Neuronal stem cell (in vitro differentiated cells): ENCODE measurements around the gene FAM228B.
A peak's percentile ranks its signal among the peaks of the same experiment; 100 is the strongest.
"Not testable (repeated sequence)": the region's sequence is repeated elsewhere in the genome, so short reads cannot be mapped to it uniquely, and the experiment has no call there.

Experiments
- DNase-seq: peaks from one replicate; pipeline ENCODE4 v3.0.0-alpha.2; 2013; ENCODE audit warnings: low spot score
- H2AFZ ChIP-seq: one replicate; pipeline ENCODE4 v1.6.1; 2013; ENCODE audit warnings: mild to moderate bottlenecking, low read length, inconsistent platforms
- H2AK5ac ChIP-seq: 2 replicates; pipeline ENCODE4 v1.6.1; 2013; ENCODE audit warnings: low read depth, mild to moderate bottlenecking, inconsistent platforms, low read length, moderate library complexity, mixed read lengths
- H2BK120ac ChIP-seq: 2 replicates; pipeline ENCODE4 v1.6.1; 2013; ENCODE audit warnings: low read depth, mild to moderate bottlenecking, inconsistent platforms, low read length, moderate library complexity, mixed read lengths
- H2BK12ac ChIP-seq: one replicate; pipeline ENCODE4 v1.6.1; 2013; ENCODE audit warnings: low read length, inconsistent platforms
- H2BK15ac ChIP-seq: 2 replicates; pipeline ENCODE4 v1.6.1; 2013; ENCODE audit warnings: mild to moderate bottlenecking, low read length, inconsistent platforms, mixed read lengths
- H2BK5ac ChIP-seq: one replicate; pipeline ENCODE4 v1.6.1; 2013; ENCODE audit warnings: inconsistent platforms, mild to moderate bottlenecking, low read length, moderate library complexity
- H3K14ac ChIP-seq: one replicate; pipeline ENCODE4 v1.6.1; 2013; ENCODE audit warnings: low read length, inconsistent platforms
- H3K18ac ChIP-seq: 2 replicates; pipeline ENCODE4 v1.6.1; 2013; ENCODE audit warnings: low read length, inconsistent platforms
- H3K23ac ChIP-seq: 2 replicates; pipeline ENCODE4 v1.6.1; 2013; ENCODE audit warnings: low read depth, mild to moderate bottlenecking, mixed read lengths, low read length, inconsistent platforms; ENCODE audit not compliant: poor library complexity
- H3K27ac ChIP-seq: replicated peaks from 3 replicates; pipeline ENCODE4 v1.5.1; 2013; ENCODE audit warnings: low read length, inconsistent platforms
- H3K27me3 ChIP-seq, 3 experiments: 2 replicates each; pipeline ENCODE4 v1.6.1; 2013; ENCODE audit warnings: low read length in 3 of 3, mild to moderate bottlenecking in 2 of 3, inconsistent platforms in 1 of 3, low read depth in 1 of 3, mixed read lengths in 1 of 3, moderate library complexity in 1 of 3; ENCODE audit not compliant: control insufficient read depth in 3 of 3, insufficient read depth in 3 of 3
- H3K36me3 ChIP-seq, 2 donors: replicated peaks in 1 of 2; 2 replicates each; pipeline ENCODE4 v1.6.1; 2013; ENCODE audit warnings: low read length in 2 of 2; ENCODE audit not compliant: control insufficient read depth in 2 of 2, insufficient read depth in 2 of 2
- H3K4ac ChIP-seq: 2 replicates; pipeline ENCODE4 v1.6.1; 2013; ENCODE audit warnings: inconsistent platforms, mild to moderate bottlenecking, low read length, moderate library complexity
- H3K4me1 ChIP-seq, 2 donors: 1 replicate in 1 of 2; 2 replicates in 1 of 2; pipeline ENCODE4 v1.6.1; 2013; ENCODE audit warnings: low read length in 2 of 2, low read depth in 1 of 2; ENCODE audit not compliant: control insufficient read depth in 2 of 2, insufficient read depth in 1 of 2
- H3K4me2 ChIP-seq: one replicate; pipeline ENCODE4 v1.6.1; 2013; ENCODE audit warnings: mild to moderate bottlenecking, low read length, inconsistent platforms; ENCODE audit not compliant: insufficient read depth, poor library complexity, severe bottlenecking
- H3K4me3 ChIP-seq, 2 donors: 2 replicates each; pipeline ENCODE4 v1.5.1; 2013; ENCODE audit warnings: low read length in 2 of 2, mild to moderate bottlenecking in 2 of 2, inconsistent platforms in 1 of 2, moderate library complexity in 1 of 2
- H3K79me1 ChIP-seq: one replicate; pipeline ENCODE4 v1.6.1; 2013; ENCODE audit warnings: low read depth, mild to moderate bottlenecking, inconsistent platforms, low read length, moderate library complexity
- H3K9ac ChIP-seq: one replicate; pipeline ENCODE4 v1.6.1; 2013; ENCODE audit warnings: mild to moderate bottlenecking, low read depth, low read length, inconsistent platforms; ENCODE audit not compliant: poor library complexity
- H3K9me3 ChIP-seq, 2 donors: replicated peaks in 1 of 2; 2 replicates each; pipeline versions ENCODE3 to v1.6.1; 2013; ENCODE audit warnings: low read length in 2 of 2, mild to moderate bottlenecking in 2 of 2, inconsistent platforms in 1 of 2, low read depth in 1 of 2, mixed read lengths in 1 of 2, moderate library complexity in 1 of 2; ENCODE audit not compliant: control insufficient read depth in 2 of 2, insufficient read depth in 1 of 2
- H4K8ac ChIP-seq: one replicate; pipeline ENCODE4 v1.6.1; 2013; ENCODE audit warnings: low read depth, mild to moderate bottlenecking, inconsistent platforms, low read length, moderate library complexity
- H4K91ac ChIP-seq: one replicate; pipeline ENCODE4 v1.6.1; 2013; ENCODE audit warnings: low read length, low read depth, mild to moderate bottlenecking, inconsistent platforms; ENCODE audit not compliant: poor library complexity
- WGBS, 2 donors: extraction: QIAGEN DNeasy Blood & Tissue Kit; methylation state at CpG; one replicate each; pipeline ENCODE4 v1.1.7; 2013; ENCODE audit warnings: missing lambda C conversion rate in 2 of 2, mixed read lengths in 1 of 2; ENCODE audit not compliant: insufficient read length in 2 of 2, insufficient replicate concordance in 1 of 2; ENCODE audit errors: extremely low coverage in 2 of 2; 5-methylcytosine and 5-hydroxymethylcytosine counted together

FAM228B gene

DNA sequence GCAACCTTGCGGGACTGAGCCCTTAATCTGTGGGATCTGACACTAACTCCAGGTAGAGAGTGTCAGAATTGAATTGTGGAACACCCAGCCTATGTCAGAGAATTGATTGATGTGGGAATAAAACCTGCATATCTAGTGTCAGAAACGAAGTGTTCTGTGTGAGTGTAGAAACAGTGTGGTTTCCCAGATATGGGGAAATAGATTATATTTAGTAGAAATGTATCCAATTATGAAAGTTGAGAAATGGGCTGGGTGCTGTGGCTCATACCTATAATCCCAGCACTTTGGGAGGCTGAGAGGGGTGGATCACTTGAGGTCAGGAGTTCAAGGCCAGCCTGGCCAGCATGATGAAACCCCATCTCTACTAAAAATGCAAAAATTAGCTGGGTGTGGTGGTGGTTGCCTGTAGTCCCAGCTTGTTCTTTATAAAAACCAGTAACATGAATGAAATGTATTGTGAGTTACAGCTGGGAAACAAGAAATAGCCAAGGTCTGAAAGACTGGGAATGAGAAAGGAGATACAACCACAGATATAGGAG lies 34.4 kb upstream of the FAM228B start:
- Histone ChIP-seq H3K23ac (no peak overlapping the region), H2AFZ (no peak overlapping the region), H3K14ac (no peak overlapping the region), H3K27ac (no peak overlapping the region), H2BK15ac (no peak overlapping the region), H3K4me2 (no peak overlapping the region), H2AK5ac (no peak overlapping the region), H3K9me3 (no peaks in the 10 kb centered on the region), H3K27me3 (no peaks in the 10 kb centered on the region), H2BK120ac (no peak overlapping the region), H3K18ac (no peak overlapping the region), H3K79me1 (no peaks in the 10 kb centered on the region), H3K4ac (no peak overlapping the region), H3K4me1 (peaks cover 0 to 5% of the 10 kb centered on the region in 2 donors), H3K9ac (no peak overlapping the region), H4K91ac (no peak overlapping the region), H2BK12ac (no peak overlapping the region), H2BK5ac (no peak overlapping the region), H3K4me3 (no peak overlapping the region), H4K8ac (no peak overlapping the region), H3K36me3 (no peaks in the 10 kb centered on the region)
- no peak for DNase-seq
- WGBS, 2 donors = no CpG with 5 or more reads among the region's 2 CpGs

- not testable (repeated sequence) for H3K4me2 ChIP-seq
These were observed 30.0 kb upstream of the FAM228B start for GRCh38 chr2:24093270-24093669.

DNA sequence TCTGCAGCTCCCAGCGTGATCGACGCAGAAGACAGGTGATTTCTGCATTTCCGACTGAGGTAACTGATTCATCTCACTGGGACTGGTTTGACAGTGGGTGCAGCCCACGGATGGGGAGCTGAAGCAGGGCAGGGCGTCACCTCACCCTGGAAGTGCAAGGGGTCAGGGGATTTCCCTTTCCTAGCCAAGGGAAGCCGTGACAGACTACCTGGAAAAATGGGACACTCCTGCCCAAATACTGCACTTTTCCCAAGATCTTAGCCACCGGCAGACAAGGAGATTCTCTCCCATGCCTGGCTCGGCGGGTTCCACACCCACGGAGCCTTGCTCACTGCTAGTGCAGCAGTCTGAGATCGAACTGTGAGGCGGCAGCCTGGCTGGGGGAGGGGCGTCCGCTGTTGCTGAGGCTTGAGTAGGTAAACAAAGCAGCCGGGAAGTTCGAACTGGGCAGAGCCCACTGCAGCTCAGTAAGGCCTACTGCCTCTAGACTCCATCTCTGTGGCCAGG lies 28.0 kb upstream of the FAM228B start:
- H3K23ac ChIP-seq, H2BK12ac ChIP-seq, H3K4me2 ChIP-seq, H3K4me3 ChIP-seq, H2AK5ac ChIP-seq, H4K91ac ChIP-seq, H3K4me1 ChIP-seq, H3K14ac ChIP-seq, H3K27me3 ChIP-seq, DNase-seq, H2BK120ac ChIP-seq, H4K8ac ChIP-seq, H3K27ac ChIP-seq, H3K9ac ChIP-seq, H3K79me1 ChIP-seq, H2BK5ac ChIP-seq, H2BK15ac ChIP-seq, H3K4ac ChIP-seq, H3K9me3 ChIP-seq, H3K36me3 ChIP-seq, H3K18ac ChIP-seq: not testable (repeated sequence)
- peak overlapping the region; percentile 61 for H2AFZ ChIP-seq
- no CpG with 5 or more reads among the region's 17 CpGs for WGBS, 2 donors

More at GRCh38 chr2:24093270-24093669, 30.0 kb upstream of the FAM228B start:
- H3K4me3 ChIP-seq, H4K91ac ChIP-seq, H3K27me3 ChIP-seq, H3K79me1 ChIP-seq, H2BK5ac ChIP-seq, H3K18ac ChIP-seq, H2BK12ac ChIP-seq, H3K14ac ChIP-seq, H2BK15ac ChIP-seq, H4K8ac ChIP-seq, DNase-seq, H2BK120ac ChIP-seq, H3K27ac ChIP-seq, H3K9ac ChIP-seq, H3K4ac ChIP-seq, H2AFZ ChIP-seq, H3K4me1 ChIP-seq, H3K23ac ChIP-seq, H3K36me3 ChIP-seq, H3K9me3 ChIP-seq, H2AK5ac ChIP-seq: not testable (repeated sequence)
- WGBS, 2 donors = no CpG with 5 or more reads among the region's 5 CpGs

- H2BK5ac ChIP-seq, H2BK12ac ChIP-seq, H2AK5ac ChIP-seq, H3K23ac ChIP-seq, H3K14ac ChIP-seq, H4K91ac ChIP-seq, H3K27me3 ChIP-seq, H3K4me1 ChIP-seq, H3K9me3 ChIP-seq, H3K27ac ChIP-seq, H3K9ac ChIP-seq, H2AFZ ChIP-seq, H3K4me3 ChIP-seq, H3K79me1 ChIP-seq, H2BK120ac ChIP-seq, H3K18ac ChIP-seq, DNase-seq, H3K36me3 ChIP-seq, H4K8ac ChIP-seq, H3K4ac ChIP-seq, H3K4me2 ChIP-seq, H2BK15ac ChIP-seq: not testable (repeated sequence)
- WGBS, 2 donors = no CpG with 5 or more reads among the region's 2 CpGs
These were observed 22.5 kb upstream of the FAM228B start for GRCh38 chr2:24100732-24101131.
